OCI-LY7 (cell line): ENCODE measurements around the gene GALNT17. TPM values are rescaled to one million over a fixed set of nuclear protein-coding genes. Genes with fewer than 3 reads are reported as not detected.

Experiments used
- BruUV-seq: library from RNA; stranded (reverse); fragments of 400-500 nt; replicated peaks from 2 replicates; lab custom pipeline; 2021; lab: Mats Ljungman, UMichigan
- CTCF ChIA-PET: fragments of 300-600 bp; sonication (Branson Sonifier 250); formaldehyde crosslinking; loops from one replicate; lab custom pipeline; 2022; ENCODE audit warnings: antibody characterized with exemption; ENCODE audit not compliant: unreplicated experiment; lab: Charles Lee
- POLR2A ChIA-PET: fragments of 300-600 bp; sonication (Branson Sonifier 250); formaldehyde crosslinking; loops from one replicate; lab custom pipeline; 2022; ENCODE audit warnings: antibody characterized with exemption; lab: Charles Lee
- DNase-seq: peaks from one replicate; pipeline ENCODE4 v3.0.0-alpha.2; 2015; ENCODE audit warnings: low spot score
- H2AFZ ChIP-seq: fragments of 200-600 bp; sonication (generic), shearing (Covaris generic); 2 replicates; pipeline ENCODE4 v1.6.1; 2014; ENCODE audit warnings: mild to moderate bottlenecking, antibody characterized with exemption, low read length, moderate library complexity
- H3K27ac ChIP-seq: fragments of 200-600 bp; sonication (generic); 2 replicates; pipeline ENCODE4 v1.5.1; 2014; ENCODE audit warnings: mixed run types, low read depth, mild to moderate bottlenecking, moderate library complexity, low read length, inconsistent platforms; ENCODE audit not compliant: poor library complexity, severe bottlenecking
- H3K36me3 ChIP-seq: fragments of 200-600 bp; sonication (generic); 2 replicates; pipeline ENCODE4 v1.6.1; 2014; ENCODE audit warnings: mild to moderate bottlenecking, antibody characterized with exemption, low read length, moderate library complexity, mixed read lengths; ENCODE audit not compliant: insufficient read depth
- H3K4me1 ChIP-seq: fragments of 200-600 bp; sonication (generic); 2 replicates; pipeline ENCODE4 v1.5.1; 2014; ENCODE audit warnings: mild to moderate bottlenecking, low read length; ENCODE audit not compliant: insufficient read depth, poor library complexity, severe bottlenecking
- H3K4me2 ChIP-seq: fragments of 200-600 bp; sonication (generic); 2 replicates; pipeline ENCODE4 v1.6.1; 2014; ENCODE audit warnings: mild to moderate bottlenecking, low read length
- H3K4me3 ChIP-seq: fragments of 200-600 bp; sonication (generic); 2 replicates; pipeline ENCODE4 v1.5.1; 2014; ENCODE audit warnings: mild to moderate bottlenecking, low read depth, low read length; ENCODE audit not compliant: poor library complexity, severe bottlenecking
- H3K79me2 ChIP-seq: fragments of 200-600 bp; sonication (generic); 2 replicates; pipeline ENCODE4 v1.6.1; 2016; ENCODE audit warnings: low read depth, mild to moderate bottlenecking, low read length, moderate library complexity, mixed read lengths; ENCODE audit not compliant: insufficient read depth
- H3K9me2 ChIP-seq: fragments of 200-600 bp; sonication (generic); 2 replicates; pipeline ENCODE4 v1.6.1; 2016; ENCODE audit warnings: mild to moderate bottlenecking, low read length, mixed read lengths; ENCODE audit not compliant: insufficient read depth
- H3K9me3 ChIP-seq: fragments of 200-600 bp; sonication (generic); 2 replicates; pipeline ENCODE4 v1.6.1; 2014; ENCODE audit warnings: mild to moderate bottlenecking, mixed run types, low read length, mixed read lengths
- H4K20me1 ChIP-seq: fragments of 200-600 bp; sonication (generic); 2 replicates; pipeline ENCODE4 v1.6.1; 2014; ENCODE audit warnings: mild to moderate bottlenecking, antibody characterized with exemption, low read length, moderate library complexity, mixed read lengths; ENCODE audit not compliant: insufficient read depth
- CTCF ChIP-seq: fragments of 200-600 bp; sonication (generic); conservative IDR thresholded peaks from 2 replicates; pipeline ENCODE4 v1.5.1; 2014; ENCODE audit warnings: mild to moderate bottlenecking, antibody characterized with exemption, low read length, moderate library complexity, mixed read lengths
- EZH2phosphoT487 ChIP-seq: fragments of 200-600 bp; sonication (generic); IDR thresholded peaks from 2 replicates; pipeline ENCODE4 v1.6.1; 2018; ENCODE audit warnings: low read depth, borderline replicate concordance, mild to moderate bottlenecking, mixed run types, antibody characterized with exemption, low read length, moderate library complexity, mixed read lengths
- intact Hi-C: fragments of 100-400 bp; cut with micrococcal nuclease; formaldehyde crosslinking; loops from one replicate; pipeline ENCODE4 v1.10.0; 2022; ENCODE audit not compliant: unreplicated experiment
- total RNA-seq, 2 experiments: library from RNA; depleted of rRNA in 1 of 2; stranded (reverse); fragments of >200 nt in 1 of 2; shearing (Covaris generic) in 1 of 2; gene quantifications; 2 replicates each; pipeline ENCODE4 v1.2.3, GENCODE V29; 2014 to 2022

The GALNT17 gene
- total RNA-seq, 2 experiments from 2014 or later: not detected

- no peaks in the 10 kb centered on the region for H3K9me2 ChIP-seq
- no peak for DNase-seq
- TF ChIP-seq CTCF (no peak), EZH2phosphoT487 (no peak)
- ChIA-PET POLR2A (no interaction called here), CTCF (no interaction called here)
- no TSS peak for BruUV-seq
- H3K9me3 ChIP-seq: no peaks in the 10 kb centered on the region
- H3K4me1 ChIP-seq: no peaks in the 10 kb centered on the region
- no peaks in the 10 kb centered on the region for H3K36me3 ChIP-seq
- H3K79me2 ChIP-seq: no peaks in the 10 kb centered on the region
- no peaks in the 10 kb centered on the region for H4K20me1 ChIP-seq
- intact Hi-C loops: no loop called here
- H3K4me2 ChIP-seq: no peak overlapping the region
- H2AFZ ChIP-seq: no peak overlapping the region
- no peak overlapping the region for H3K4me3 ChIP-seq
- no peak overlapping the region for H3K27ac ChIP-seq
Observed at GRCh38 chr7:71332207-71332606, 200.3 kb downstream of the GALNT17 start.

GRCh38 chr7:71334541-71334940, 202.6 kb downstream of the GALNT17 start:
- ChIA-PET CTCF (no interaction called here), POLR2A (no interaction called here)
- no peaks in the 10 kb centered on the region for H3K4me1 ChIP-seq
- H3K9me2 ChIP-seq: no peaks in the 10 kb centered on the region
- no peak overlapping the region for H2AFZ ChIP-seq
- no peak for DNase-seq
- H3K36me3 ChIP-seq: no peaks in the 10 kb centered on the region
- BruUV-seq: no TSS peak
- no peak overlapping the region for H3K27ac ChIP-seq
- no peak overlapping the region for H3K4me3 ChIP-seq
- no peaks in the 10 kb centered on the region for H3K9me3 ChIP-seq
- H3K79me2 ChIP-seq: no peaks in the 10 kb centered on the region
- TF ChIP-seq EZH2phosphoT487 (no peak), CTCF (no peak)
- intact Hi-C loops: no loop called here
- no peaks in the 10 kb centered on the region for H4K20me1 ChIP-seq
- H3K4me2 ChIP-seq: no peak overlapping the region

GRCh38 chr7:71338866-71339265, 206.9 kb downstream of the GALNT17 start:
- no peak for DNase-seq
- Histone ChIP-seq H3K4me2 (no peak overlapping the region), H3K4me3 (no peak overlapping the region), H4K20me1 (no peaks in the 10 kb centered on the region), H3K9me2 (no peaks in the 10 kb centered on the region), H3K79me2 (no peaks in the 10 kb centered on the region), H3K36me3 (no peaks in the 10 kb centered on the region), H3K4me1 (no peaks in the 10 kb centered on the region), H3K9me3 (no peaks in the 10 kb centered on the region), H3K27ac (no peak overlapping the region), H2AFZ (no peak overlapping the region)
- BruUV-seq: no TSS peak
- no peak for TF ChIP-seq EZH2phosphoT487
- TF ChIP-seq CTCF: no peak
- intact Hi-C loops: no loop called here
- CTCF ChIA-PET: no interaction called here
- POLR2A ChIA-PET: no interaction called here
